ENCODE results near the gene MAP3K10. TPM values are rescaled to one million over a fixed set of nuclear protein-coding genes. Genes with fewer than 3 reads are reported as not detected.

Gene MAP3K10
- total and polyA plus RNA-seq, 12 donors = 10.8 to 31.2 (median 15.8) TPM

DNA sequence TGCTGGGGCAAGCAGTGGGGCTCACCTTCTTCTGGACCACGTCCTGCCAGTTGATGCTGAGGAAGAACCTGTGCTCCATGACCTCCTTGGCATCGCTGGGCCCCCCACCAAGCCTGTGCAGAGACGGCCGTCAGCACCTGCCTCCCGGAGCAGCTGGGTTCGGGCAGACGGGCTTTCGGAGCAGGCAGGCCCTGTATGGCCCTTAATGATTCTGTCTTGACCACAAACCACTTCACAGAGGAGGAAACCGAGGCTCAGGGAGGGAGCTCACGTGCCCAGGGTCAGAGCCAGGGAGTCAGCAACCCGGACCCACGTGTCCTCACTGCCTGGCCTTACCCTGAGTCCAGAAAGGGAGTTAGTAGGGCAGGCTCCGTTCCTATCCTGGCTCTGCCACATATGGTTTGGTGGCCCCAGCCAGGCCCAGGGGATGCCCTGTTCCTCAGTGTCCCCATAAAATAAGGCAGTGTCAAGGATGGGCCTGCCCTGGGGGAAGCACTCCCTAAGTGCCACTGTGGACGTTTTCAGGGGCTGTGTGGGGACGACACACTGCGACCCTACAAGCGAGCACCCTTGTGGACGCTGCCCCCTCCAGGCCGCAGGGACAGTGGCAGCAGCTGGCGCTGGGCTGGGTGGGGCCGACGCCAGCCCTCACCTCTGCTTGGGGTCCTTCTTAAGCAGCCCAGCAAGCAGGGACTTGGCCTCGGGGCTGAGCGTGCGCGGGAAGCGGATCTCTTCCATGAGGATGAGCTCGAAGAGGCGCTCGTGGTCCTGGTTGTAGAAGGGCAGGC is 44.2 kb downstream of the MAP3K10 start:
- peaks cover 7 to 24% (median 16%) of the 10 kb centered on the region in 9 donors for H3K4me1 ChIP-seq
- ATAC-seq (no peak), DNase-seq (no peak)
- TF ChIP-seq, protein P1, sequence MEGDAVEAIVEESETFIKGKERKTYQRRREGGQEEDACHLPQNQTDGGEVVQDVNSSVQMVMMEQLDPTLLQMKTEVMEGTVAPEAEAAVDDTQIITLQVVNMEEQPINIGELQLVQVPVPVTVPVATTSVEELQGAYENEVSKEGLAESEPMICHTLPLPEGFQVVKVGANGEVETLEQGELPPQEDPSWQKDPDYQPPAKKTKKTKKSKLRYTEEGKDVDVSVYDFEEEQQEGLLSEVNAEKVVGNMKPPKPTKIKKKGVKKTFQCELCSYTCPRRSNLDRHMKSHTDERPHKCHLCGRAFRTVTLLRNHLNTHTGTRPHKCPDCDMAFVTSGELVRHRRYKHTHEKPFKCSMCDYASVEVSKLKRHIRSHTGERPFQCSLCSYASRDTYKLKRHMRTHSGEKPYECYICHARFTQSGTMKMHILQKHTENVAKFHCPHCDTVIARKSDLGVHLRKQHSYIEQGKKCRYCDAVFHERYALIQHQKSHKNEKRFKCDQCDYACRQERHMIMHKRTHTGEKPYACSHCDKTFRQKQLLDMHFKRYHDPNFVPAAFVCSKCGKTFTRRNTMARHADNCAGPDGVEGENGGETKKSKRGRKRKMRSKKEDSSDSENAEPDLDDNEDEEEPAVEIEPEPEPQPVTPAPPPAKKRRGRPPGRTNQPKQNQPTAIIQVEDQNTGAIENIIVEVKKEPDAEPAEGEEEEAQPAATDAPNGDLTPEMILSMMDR (IDR thresholded peaks at IDR 0.05) = no peak
- 83 to 89% methylated on average over 30 of the region's 30 CpGs for WGBS, 2 donors
- no peak overlapping the region for H3K27ac ChIP-seq
- H3K36me3 ChIP-seq = peaks cover 0 to 80% (median 43%) of the 10 kb centered on the region in 9 donors
- H3K9me3 ChIP-seq = no peaks in the 10 kb centered on the region
- intact Hi-C loops (cut with DNase I) = no loop called here
- no peak overlapping the region for H3K4me3 ChIP-seq
- no peaks in the 10 kb centered on the region for H3K27me3 ChIP-seq

DNA sequence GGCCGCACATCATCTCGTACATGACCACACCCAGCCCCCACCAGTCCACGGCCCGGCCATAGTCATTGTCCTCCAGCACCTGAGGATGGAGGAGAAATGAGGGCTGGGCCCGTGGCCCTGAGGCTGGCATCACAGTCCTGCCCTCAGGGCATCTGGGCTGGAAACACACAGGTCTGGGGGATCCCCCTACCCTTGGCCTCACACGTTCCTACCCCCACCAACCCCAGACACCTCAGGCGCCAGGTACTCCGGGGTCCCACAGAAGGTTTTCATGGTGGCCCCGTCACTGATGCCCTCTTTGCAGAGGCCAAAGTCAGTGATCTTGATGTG is 44.8 kb downstream of the MAP3K10 start:
- no peaks in the 10 kb centered on the region for H3K27me3 ChIP-seq
- no peak overlapping the region for H3K27ac ChIP-seq
- 94 to 96% methylated on average over 9 of the region's 9 CpGs for WGBS, 2 donors
- H3K36me3 ChIP-seq = peaks cover 0 to 85% (median 46%) of the 10 kb centered on the region in 9 donors
- peaks cover 7 to 20% (median 13%) of the 10 kb centered on the region in 9 donors for H3K4me1 ChIP-seq
- intact Hi-C loops (cut with DNase I) = no loop called here
- DNase-seq (no peak), ATAC-seq (no peak)
- TF ChIP-seq, protein P1 (IDR thresholded peaks at IDR 0.05) = no peak
- no peaks in the 10 kb centered on the region for H3K9me3 ChIP-seq
- H3K4me3 ChIP-seq = no peak overlapping the region

DNA sequence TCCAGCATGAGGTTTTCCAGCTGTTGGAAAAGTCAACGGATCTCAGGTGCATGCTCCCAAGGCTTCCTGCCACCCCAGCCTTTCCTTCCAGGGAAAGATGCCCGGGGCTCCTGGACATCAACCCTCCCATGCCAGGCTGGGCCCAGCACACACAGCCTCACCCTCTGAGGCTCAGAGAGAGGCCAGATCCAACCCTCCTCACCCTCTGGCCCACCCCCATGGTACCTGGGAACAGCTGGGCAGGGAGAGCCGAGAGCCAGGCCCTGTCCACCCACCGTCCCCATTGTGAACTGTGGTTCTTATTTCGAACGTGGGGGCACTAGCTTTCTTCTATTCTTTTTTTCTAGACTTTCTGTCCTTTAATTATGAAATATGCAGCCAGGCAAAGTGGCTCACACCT is 45.1 kb downstream of the MAP3K10 start:
- peaks cover 0 to 89% (median 46%) of the 10 kb centered on the region in 9 donors for H3K36me3 ChIP-seq
- ATAC-seq (no peak), DNase-seq (no peak)
- no peak overlapping the region for H3K4me3 ChIP-seq
- H3K27ac ChIP-seq = no peak overlapping the region
- H3K27me3 ChIP-seq = no peaks in the 10 kb centered on the region
- no peaks in the 10 kb centered on the region for H3K9me3 ChIP-seq
- H3K4me1 ChIP-seq = peaks cover 4 to 20% (median 12%) of the 10 kb centered on the region in 9 donors
- 90 to 92% methylated on average over 6 of the region's 6 CpGs for WGBS, 2 donors
- intact Hi-C loops (cut with DNase I) = no loop called here
- TF ChIP-seq, protein P1 (IDR thresholded peaks at IDR 0.05) = no peak

DNA sequence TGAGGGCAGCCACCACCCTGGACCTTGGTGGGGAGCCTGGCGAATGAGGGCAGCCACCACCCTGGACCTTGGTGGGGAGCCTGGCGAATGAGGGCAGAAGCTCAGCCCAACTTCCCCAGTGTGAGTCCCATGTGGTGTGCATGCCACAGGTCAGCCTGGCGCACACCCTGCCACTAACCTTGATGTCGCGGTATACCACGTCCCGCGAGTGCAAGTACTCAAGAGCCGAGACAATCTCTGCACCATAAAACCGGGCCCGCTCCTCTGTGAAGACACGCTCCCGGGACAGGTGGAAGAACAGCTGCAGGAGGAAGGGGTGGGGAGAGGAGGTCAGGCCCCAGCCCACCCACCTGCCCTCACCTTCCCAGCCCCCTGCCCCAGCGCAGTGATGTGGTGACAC is 46.6 kb downstream of the MAP3K10 start:
- Histone ChIP-seq H3K4me1 (peaks cover 12 to 21% (median 18%) of the 10 kb centered on the region in 9 donors), H3K9me3 (no peaks in the 10 kb centered on the region), H3K4me3 (no peak overlapping the region), H3K27me3 (no peaks in the 10 kb centered on the region), H3K36me3 (peaks cover 0 to 96% (median 46%) of the 10 kb centered on the region in 9 donors), H3K27ac (no peak overlapping the region)
- TF ChIP-seq, protein P1 (IDR thresholded peaks at IDR 0.05) = no peak
- DNase-seq = no peak
- ATAC-seq = no peak
- intact Hi-C loops (cut with DNase I) = no loop called here
- WGBS, 2 donors = 93 to 96% methylated on average over 14 of the region's 14 CpGs
